Dendritic cell treated with granulocyte-macrophage colony-stimulating factor and Interleukin-4, amounts not matched to agents 40 ng/mL and 50 ng/mL, for 4 days (primary cell): ENCODE data around the gene CLIP2.
"Not testable (repeated sequence)": the region's sequence is repeated elsewhere in the genome, so short reads cannot be mapped to it uniquely, and the experiment has no call there.

Source experiments
- H3K27ac Mint-ChIP-seq: one replicate; pipeline ENCODE4 v1.8.0; 2022; ENCODE audit warnings: mild to moderate bottlenecking, mixed read lengths
- H3K27me3 Mint-ChIP-seq: one replicate; pipeline ENCODE4 v1.8.0; 2022; ENCODE audit warnings: mild to moderate bottlenecking, mixed read lengths
- H3K36me3 Mint-ChIP-seq: one replicate; pipeline ENCODE4 v1.8.0; 2022; ENCODE audit warnings: low read depth, mixed read lengths
- H3K4me1 Mint-ChIP-seq: one replicate; pipeline ENCODE4 v1.8.0; 2022; ENCODE audit warnings: low read depth, mixed read lengths
- H3K4me3 Mint-ChIP-seq: one replicate; pipeline ENCODE4 v1.8.0; 2022; ENCODE audit warnings: mild to moderate bottlenecking, moderate library complexity, mixed read lengths
- H3K9me3 Mint-ChIP-seq: one replicate; pipeline ENCODE4 v1.8.0; 2022; ENCODE audit warnings: mixed read lengths
- intact Hi-C: fragments of 100-400 bp; cut with micrococcal nuclease; formaldehyde crosslinking; loops from one replicate; pipeline ENCODE4 v1.15.0; 2022

The CLIP2 gene

GRCh38 chr7:74289018-74289658 lies at the start of gene CLIP2:
Gene CLIP2, plus strand, starts transcription at chr7:74289407. Its CDS starts 28,140 bp downstream, at chr7:74317547.
- peak within 1 kb of the TSS; percentile 85 for H3K4me3 Mint-ChIP-seq
- H3K9me3 Mint-ChIP-seq: no peaks in the 10 kb centered on the region
- intact Hi-C loops: loop anchor here (1.0 to 10.0 kb wide), 3 partner anchors 16 to 84 kb away; no protein-coding TSS in a partner anchor
- H3K27ac Mint-ChIP-seq: peak within 1 kb of the TSS; percentile 66
- peaks cover 40% of the 10 kb centered on the region for H3K27me3 Mint-ChIP-seq
- H3K36me3 Mint-ChIP-seq: peaks cover 21% of the 10 kb centered on the region
- peaks cover 64% of the 10 kb centered on the region for H3K4me1 Mint-ChIP-seq

DNA sequence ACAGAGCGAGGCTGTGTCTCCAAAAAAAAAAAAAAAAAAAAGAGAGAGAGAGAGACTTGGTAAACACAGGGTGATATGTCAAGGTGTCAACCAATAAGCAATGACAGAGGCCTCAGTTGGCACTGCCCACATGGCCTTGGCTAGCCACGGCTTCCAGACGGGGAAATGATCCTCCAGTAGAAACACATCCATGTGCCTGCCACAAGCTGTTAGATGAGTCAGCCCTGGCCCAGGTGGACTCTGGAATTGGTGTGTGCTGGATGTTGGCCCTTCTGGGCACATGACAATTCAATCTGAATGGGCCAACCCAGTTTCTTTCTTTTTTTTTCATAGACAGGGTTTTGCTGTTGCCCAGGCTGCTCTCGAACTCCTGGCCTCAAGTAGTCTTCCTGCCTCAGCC lies 48.7 kb upstream of the CLIP2 start:
- peaks cover 84% of the 10 kb centered on the region for H3K36me3 Mint-ChIP-seq
- intact Hi-C loops: no loop called here
- H3K4me1 Mint-ChIP-seq: peaks cover 60% of the 10 kb centered on the region
- H3K9me3 Mint-ChIP-seq: no peaks in the 10 kb centered on the region
- H3K27me3 Mint-ChIP-seq: no peaks in the 10 kb centered on the region
- peak overlapping the region; percentile 80 for H3K27ac Mint-ChIP-seq
- H3K4me3 Mint-ChIP-seq: no peak overlapping the region

DNA sequence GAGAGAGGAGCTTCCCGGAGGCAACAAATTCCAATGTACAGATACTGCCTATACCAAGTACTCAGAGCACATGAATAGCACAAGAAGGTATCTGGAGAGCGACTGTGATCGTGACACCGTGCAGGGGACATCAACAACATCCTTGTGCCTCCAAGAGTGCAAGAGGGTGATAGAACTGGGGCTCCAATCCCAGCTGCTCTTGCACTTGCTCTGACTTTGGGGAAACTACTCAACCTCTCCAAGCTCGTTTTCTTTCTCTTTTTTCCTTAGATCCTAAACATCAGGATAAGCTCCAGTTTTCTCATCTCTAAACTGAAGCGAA lies 47.1 kb upstream of the CLIP2 start:
- no peaks in the 10 kb centered on the region for H3K27me3 Mint-ChIP-seq
- intact Hi-C loops: no loop called here
- peaks cover 59% of the 10 kb centered on the region for H3K4me1 Mint-ChIP-seq
- peaks cover 87% of the 10 kb centered on the region for H3K36me3 Mint-ChIP-seq
- peak overlapping the region; percentile 80 for H3K27ac Mint-ChIP-seq
- peak overlapping the region; percentile 72 for H3K4me3 Mint-ChIP-seq
- H3K9me3 Mint-ChIP-seq: no peaks in the 10 kb centered on the region

DNA sequence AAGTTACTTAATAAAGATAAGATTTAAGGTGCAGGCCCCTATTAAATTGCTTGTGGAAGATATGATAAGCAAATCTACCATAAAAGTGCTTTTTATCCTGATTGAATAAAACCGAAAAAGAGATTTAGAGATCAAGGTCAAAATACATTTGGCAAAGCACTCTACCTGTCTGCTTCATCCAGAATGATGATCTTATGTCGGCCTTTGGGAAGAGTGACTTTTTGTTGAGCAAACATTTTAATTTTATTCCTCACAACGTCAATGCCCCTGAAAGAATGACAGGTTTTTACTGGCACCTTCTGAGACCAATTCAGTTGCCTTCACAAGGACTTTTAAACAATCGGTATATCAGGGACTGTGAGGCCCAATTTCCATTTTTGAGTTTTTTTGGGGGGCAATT lies 42.7 kb upstream of the CLIP2 start:
- Mint-ChIP-seq H3K27me3 (no peaks in the 10 kb centered on the region), H3K27ac (no peak overlapping the region), H3K4me3 (no peak overlapping the region), H3K9me3 (no peaks in the 10 kb centered on the region), H3K36me3 (peaks cover 91% of the 10 kb centered on the region), H3K4me1 (peaks cover 29% of the 10 kb centered on the region)
- intact Hi-C loops: no loop called here

- Mint-ChIP-seq H3K9me3 (no peaks in the 10 kb centered on the region), H3K36me3 (peaks cover 85% of the 10 kb centered on the region), H3K4me3 (no peak overlapping the region), H3K4me1 (peaks cover 21% of the 10 kb centered on the region), H3K27me3 (no peaks in the 10 kb centered on the region), H3K27ac (no peak overlapping the region)
- intact Hi-C loops: no loop called here
Observed at GRCh38 chr7:74248156-74248555, 41.1 kb upstream of the CLIP2 start.

- H3K27ac Mint-ChIP-seq: not testable (repeated sequence)
Observed at GRCh38 chr7:74249058-74249457, 40.1 kb upstream of the CLIP2 start.

GRCh38 chr7:74252893-74253292 lies 36.3 kb upstream of the CLIP2 start:
- Mint-ChIP-seq H3K9me3 (no peaks in the 10 kb centered on the region), H3K36me3 (peaks cover 54% of the 10 kb centered on the region), H3K4me1 (peaks cover 46% of the 10 kb centered on the region), H3K27ac (peak overlapping the region; percentile 98), H3K27me3 (no peaks in the 10 kb centered on the region), H3K4me3 (no peak overlapping the region)
- intact Hi-C loops: loop anchor here (5.0 kb wide), 1 partner anchor 46 kb away; no protein-coding TSS in a partner anchor

More at GRCh38 chr7:74249058-74249457, 40.1 kb upstream of the CLIP2 start:
- H3K4me3 Mint-ChIP-seq, H3K9me3 Mint-ChIP-seq, intact Hi-C loops, H3K27me3 Mint-ChIP-seq: not testable (repeated sequence)
- H3K4me1 Mint-ChIP-seq: peaks cover 20% of the 10 kb centered on the region
- peaks cover 83% of the 10 kb centered on the region for H3K36me3 Mint-ChIP-seq

DNA sequence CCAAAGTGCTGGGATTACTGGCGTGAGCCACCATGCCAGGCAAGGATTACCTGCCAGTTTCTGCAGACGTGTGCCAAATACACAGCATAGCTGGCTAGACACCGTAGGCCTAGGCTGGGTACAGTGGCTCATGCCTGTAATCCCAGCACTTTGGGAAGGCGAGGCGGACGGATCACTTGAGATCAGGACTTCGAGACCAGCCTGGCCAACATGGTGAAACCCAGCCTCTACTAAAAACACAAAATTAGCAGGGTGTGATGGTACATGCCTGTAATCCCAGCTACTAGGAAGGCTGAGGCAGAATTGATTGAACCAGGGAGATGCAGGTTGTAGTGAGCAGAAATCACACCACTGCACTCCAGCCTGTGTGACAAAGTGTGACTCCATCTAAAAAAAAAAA lies 35.9 kb upstream of the CLIP2 start:
- peak overlapping the region; percentile 99 for H3K4me3 Mint-ChIP-seq
- H3K9me3 Mint-ChIP-seq: no peaks in the 10 kb centered on the region
- intact Hi-C loops: loop anchor here (5.0 kb wide), 1 partner anchor 46 kb away; no protein-coding TSS in a partner anchor
- H3K4me1 Mint-ChIP-seq: peaks cover 46% of the 10 kb centered on the region
- no peaks in the 10 kb centered on the region for H3K27me3 Mint-ChIP-seq
- peak overlapping the region; percentile 98 for H3K27ac Mint-ChIP-seq
- H3K36me3 Mint-ChIP-seq: peaks cover 50% of the 10 kb centered on the region

- Mint-ChIP-seq H3K27me3 (no peaks in the 10 kb centered on the region), H3K9me3 (no peaks in the 10 kb centered on the region), H3K4me3 (peak overlapping the region; percentile 99), H3K36me3 (peaks cover 45% of the 10 kb centered on the region), H3K4me1 (peaks cover 46% of the 10 kb centered on the region), H3K27ac (peak overlapping the region; percentile 98)
- intact Hi-C loops: loop anchor here (2.0 to 5.0 kb wide), 2 partner anchors 19 to 46 kb away; no protein-coding TSS in a partner anchor
Observed at GRCh38 chr7:74253835-74254128, 35.4 kb upstream of the CLIP2 start.

GRCh38 chr7:74254129-74254857 lies 34.9 kb upstream of the CLIP2 start, which contains the start of gene RFC2:
Gene RFC2, minus strand, starts transcription at chr7:74254399. Its CDS starts 16 bp downstream, at chr7:74254383.
- Mint-ChIP-seq H3K9me3 (no peaks in the 10 kb centered on the region), H3K36me3 (peaks cover 40% of the 10 kb centered on the region), H3K27me3 (no peaks in the 10 kb centered on the region), H3K4me1 (peaks cover 46% of the 10 kb centered on the region), H3K27ac (peak within 1 kb of the TSS; percentile 98), H3K4me3 (peak within 1 kb of the TSS; percentile 99)
- intact Hi-C loops: loop anchor here (2.0 to 5.0 kb wide), 2 partner anchors 19 to 47 kb away; no protein-coding TSS in a partner anchor

GRCh38 chr7:74254858-74255379 lies 34.3 kb upstream of the CLIP2 start:
- Mint-ChIP-seq H3K27ac (peak overlapping the region; percentile 98), H3K9me3 (no peaks in the 10 kb centered on the region), H3K4me3 (peak overlapping the region; percentile 99), H3K27me3 (no peaks in the 10 kb centered on the region), H3K4me1 (peaks cover 46% of the 10 kb centered on the region), H3K36me3 (peaks cover 34% of the 10 kb centered on the region)
- intact Hi-C loops: loop anchor here (2.0 to 5.0 kb wide), 2 partner anchors 18 to 48 kb away; no protein-coding TSS in a partner anchor

GRCh38 chr7:74255461-74255860 lies 33.7 kb upstream of the CLIP2 start:
- H3K9me3 Mint-ChIP-seq, H3K27me3 Mint-ChIP-seq: not testable (repeated sequence)
- peaks cover 29% of the 10 kb centered on the region for H3K36me3 Mint-ChIP-seq
- intact Hi-C loops: loop anchor here (2.0 kb wide), 1 partner anchor 17 kb away; no protein-coding TSS in a partner anchor
- H3K4me3 Mint-ChIP-seq: peak overlapping the region; percentile 42
- H3K27ac Mint-ChIP-seq: peak overlapping the region; percentile 98
- peaks cover 43% of the 10 kb centered on the region for H3K4me1 Mint-ChIP-seq

DNA sequence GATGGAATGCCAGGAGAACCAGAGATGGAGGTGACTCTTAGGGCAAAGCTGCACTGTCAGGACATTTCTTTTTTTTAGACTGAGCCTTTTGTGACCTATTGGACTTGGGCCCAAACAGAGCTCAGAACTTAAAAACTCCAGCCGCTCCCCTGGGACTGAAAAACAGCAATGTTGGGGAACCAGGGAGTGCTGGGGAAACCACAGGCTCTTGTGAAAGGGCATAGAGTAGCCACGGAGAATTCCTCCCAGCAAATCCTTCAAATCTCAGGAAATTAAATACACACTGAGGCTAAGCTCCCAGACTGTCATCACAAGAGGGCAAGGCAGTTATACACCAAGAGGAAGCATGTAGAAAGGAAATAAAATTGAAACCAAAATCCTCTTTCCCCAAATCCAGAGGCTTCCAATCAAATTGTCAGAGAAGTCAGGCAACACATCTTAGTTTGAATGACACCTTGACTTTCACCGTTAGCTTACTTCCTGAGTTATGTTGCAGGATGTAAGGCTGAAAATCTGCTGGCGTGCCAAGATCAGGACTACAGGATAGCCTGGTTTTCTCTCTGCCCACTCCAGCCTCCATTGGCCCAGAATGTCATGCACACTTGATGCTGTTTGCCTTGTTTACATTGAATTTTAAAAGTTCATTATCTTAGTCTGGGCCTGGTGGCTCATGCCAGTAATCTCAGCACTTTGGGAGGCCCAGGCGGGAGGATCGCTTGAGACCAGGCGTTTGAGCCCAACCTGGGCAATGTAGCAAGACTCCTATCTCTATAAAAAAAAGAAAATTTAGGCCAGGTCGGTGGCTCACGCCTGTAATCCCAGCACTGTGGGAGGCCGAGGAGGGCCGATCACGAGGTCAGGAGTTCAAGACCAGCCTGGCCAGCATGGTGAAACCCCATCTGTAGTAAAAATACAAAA lies 32.5 kb upstream of the CLIP2 start:
- peaks cover 17% of the 10 kb centered on the region for H3K36me3 Mint-ChIP-seq
- intact Hi-C loops: loop anchor here (1.0 kb wide), 1 partner anchor 33 kb away; the partner anchor contains the start of gene CLIP2
- peak overlapping the region; percentile 98 for H3K27ac Mint-ChIP-seq
- peaks cover 40% of the 10 kb centered on the region for H3K4me1 Mint-ChIP-seq
- H3K4me3 Mint-ChIP-seq: no peak overlapping the region
- H3K27me3 Mint-ChIP-seq: no peaks in the 10 kb centered on the region
- H3K9me3 Mint-ChIP-seq: no peaks in the 10 kb centered on the region
